Panc1 (cell line): ENCODE data around the gene GNAT1. TPM values are rescaled to one million over a fixed set of nuclear protein-coding genes. Genes with fewer than 3 reads are reported as not detected.

Experiments used
- ATAC-seq: fragments of 200-7000 bp; cut with Tn5 transposase; 2 replicates; pipeline ENCODE4 v1.9.1; 2020; ENCODE audit warnings: mild to moderate bottlenecking, moderate library complexity
- BruUV-seq: library from RNA; stranded (reverse); fragments of 400-500 nt; replicated peaks from 2 replicates; lab custom pipeline; 2021; lab: Mats Ljungman, UMichigan
- CTCF ChIA-PET: fragments of 300-600 bp; sonication (Branson Sonifier 250); formaldehyde crosslinking; loops from one replicate; lab custom pipeline; 2022; ENCODE audit warnings: antibody characterized with exemption; lab: Charles Lee
- POLR2A ChIA-PET: fragments of 300-600 bp; sonication (Branson Sonifier 250); formaldehyde crosslinking; loops from one replicate; lab custom pipeline; 2022; ENCODE audit warnings: antibody characterized with exemption; lab: Charles Lee
- DNase-seq: peaks from one replicate; pipeline ENCODE4 v3.0.0-alpha.2; 2010; ENCODE audit warnings: low read depth, low spot score
- H3K27ac ChIP-seq: 2 replicates; pipeline ENCODE4 v1.5.1; 2011; ENCODE audit warnings: mild to moderate bottlenecking, low read length, inconsistent platforms
- H3K27me3 ChIP-seq: fragments of 200-500 bp; sonication (Bioruptor generic); 2 replicates; pipeline ENCODE4 v1.6.0; 2014; ENCODE audit warnings: low read length, inconsistent platforms; ENCODE audit not compliant: control insufficient read depth, insufficient read depth
- H3K36me3 ChIP-seq: fragments of 200-500 bp; sonication (Bioruptor generic); 2 replicates; pipeline ENCODE4 v1.5.1; 2014; ENCODE audit warnings: inconsistent platforms, mild to moderate bottlenecking, low read length, moderate library complexity; ENCODE audit not compliant: control insufficient read depth, insufficient read depth
- H3K4me1 ChIP-seq: 2 replicates; pipeline ENCODE4 v1.5.1; 2011; ENCODE audit warnings: inconsistent platforms, mild to moderate bottlenecking, low read length, moderate library complexity; ENCODE audit not compliant: control insufficient read depth, insufficient read depth
- H3K4me3 ChIP-seq, 2 experiments: 2 replicates each; pipeline ENCODE4 v1.5.1; 2011 to 2012; ENCODE audit warnings: low read depth in 2 of 2, low read length in 2 of 2, mild to moderate bottlenecking in 2 of 2, inconsistent platforms in 1 of 2, moderate library complexity in 1 of 2
- H3K9me3 ChIP-seq: fragments of 200-500 bp; sonication (Bioruptor generic); 2 replicates; pipeline ENCODE4 v1.5.1; 2014; ENCODE audit warnings: low read depth, mild to moderate bottlenecking, inconsistent platforms, low read length, moderate library complexity; ENCODE audit not compliant: control insufficient read depth, insufficient read depth
- CTCF ChIP-seq: fragments of 450-650 bp; IDR thresholded peaks from 2 replicates; pipeline ENCODE4 v1.5.1; 2017; ENCODE audit warnings: mild to moderate bottlenecking
- POLR2AphosphoS5 ChIP-seq: IDR thresholded peaks from 2 replicates; pipeline ENCODE4 v1.6.1; 2012; ENCODE audit warnings: mild to moderate bottlenecking, low read depth, low read length, moderate library complexity
- REST ChIP-seq, 2 experiments: IDR thresholded peaks; 2 replicates each; pipeline ENCODE4 v1.6.1; 2011 to 2012; ENCODE audit warnings: low read depth in 2 of 2, control low read depth in 1 of 2, low read length in 1 of 2, mild to moderate bottlenecking in 1 of 2, moderate library complexity in 1 of 2; ENCODE audit not compliant: insufficient read depth in 1 of 2
- SIN3A ChIP-seq: IDR thresholded peaks from 2 replicates; pipeline ENCODE4 v1.6.1; 2012; ENCODE audit warnings: low read depth, mild to moderate bottlenecking, low read length, moderate library complexity, borderline replicate concordance; ENCODE audit not compliant: insufficient read depth
- TCF7L2 ChIP-seq: IDR thresholded peaks from 2 replicates; pipeline ENCODE4 v1.6.1; 2011; ENCODE audit warnings: mild to moderate bottlenecking, low read depth, low read length, inconsistent platforms
- in situ Hi-C: cut with HindIII; loops from 2 replicates; pipeline ENCODE4 v1.10.0; 2016; ENCODE audit warnings: low sequenced_read_pairs, low pct_unique_long_range_greater_than_20kb
- intact Hi-C: fragments of 100-400 bp; cut with micrococcal nuclease; formaldehyde crosslinking; loops from one replicate; pipeline ENCODE4 v1.10.0; 2022; ENCODE audit not compliant: unreplicated experiment
- total RNA-seq: library from RNA; stranded (reverse); gene quantifications from one replicate; pipeline ENCODE4 v1.2.1, GENCODE V29; 2021; ENCODE audit not compliant: unreplicated experiment

The GNAT1 gene
- total RNA-seq, 1 experiment from 2014 or later: not detected

- Histone ChIP-seq H3K9me3 (no peaks in the 10 kb centered on the region), H3K4me3 (no peak overlapping the region), H3K27ac (no peak overlapping the region), H3K4me1 (no peaks in the 10 kb centered on the region; the same call in 1 of the 2 replicates), H3K27me3 (no peaks in the 10 kb centered on the region), H3K36me3 (no peaks in the 10 kb centered on the region)
- no TSS peak for BruUV-seq
- DNase-seq (no peak), ATAC-seq (no peak)
- POLR2A ChIA-PET: no interaction called here
- TF ChIP-seq SIN3A (no peak), REST (IDR thresholded peaks at IDR 0.05; ENCODE audit: insufficient read depth in 1 of 2, low read depth in 2 of 2, low read length in 1 of 2) (no peak), TCF7L2 (no peak), CTCF (no peak), POLR2AphosphoS5 (no peak)
- CTCF ChIA-PET: no interaction called here
- in situ Hi-C loops: no loop called here
- intact Hi-C loops: no loop called here
Observed at GRCh38 chr3:50230794-50231125, 39.4 kb downstream of the GNAT1 start.

- H3K9me3 ChIP-seq: no peaks in the 10 kb centered on the region
- H3K4me1 ChIP-seq: no peaks in the 10 kb centered on the region; the same call in 1 of the 2 replicates
- no peaks in the 10 kb centered on the region for H3K36me3 ChIP-seq
- ChIA-PET CTCF (no interaction called here), POLR2A (no interaction called here)
- ATAC-seq: no peak
- no peak overlapping the region for H3K4me3 ChIP-seq
- in situ Hi-C loops: no loop called here
- no peak for TF ChIP-seq CTCF
- no peak for TF ChIP-seq POLR2AphosphoS5
- no peak for TF ChIP-seq REST (IDR thresholded peaks at IDR 0.05; ENCODE audit: insufficient read depth in 1 of 2, low read depth in 2 of 2, low read length in 1 of 2)
- TF ChIP-seq SIN3A: no peak
- no peak for TF ChIP-seq TCF7L2
- H3K27ac ChIP-seq: no peak overlapping the region
- no TSS peak for BruUV-seq
- DNase-seq: no peak
- H3K27me3 ChIP-seq: no peaks in the 10 kb centered on the region
- intact Hi-C loops: no loop called here
Observed at GRCh38 chr3:50231581-50231980, 40.2 kb downstream of the GNAT1 start.
